Natural killer cell treated with Interleukin-12 subunit alpha and Interleukin-12 subunit beta and Interleukin-15 and Interleukin-18, amount 100 ng/mL, for 72 hours (primary cell): ENCODE results near the gene TMEM170A. TPM values are rescaled to one million over a fixed set of nuclear protein-coding genes. Genes with fewer than 3 reads are reported as not detected.
"Not testable (repeated sequence)": the region's sequence is repeated elsewhere in the genome, so short reads cannot be mapped to it uniquely, and the experiment has no call there.

Experiments
- ATAC-seq, 2 donors: fragments of 150-1000 bp; cut with Tn5 transposase in 1 of 2; sonication (Bioruptor Pico), chemical (Tn5 transposase) in 1 of 2; 2 replicates each; pipeline ENCODE4 v1.10.0; 2021
- DNase-seq: peaks from one replicate; pipeline ENCODE4 v3.0.0; 2022; ENCODE audit warnings: low spot score
- H3K27ac Mint-ChIP-seq, 2 donors: 1 replicate in 1 of 2; 2 replicates in 1 of 2; pipeline ENCODE4 v1.8.0; 2022; ENCODE audit warnings: mixed read lengths in 2 of 2, mild to moderate bottlenecking in 1 of 2, moderate library complexity in 1 of 2
- H3K27me3 Mint-ChIP-seq, 2 donors: 1 replicate in 1 of 2; 2 replicates in 1 of 2; pipeline ENCODE4 v1.8.0; 2022; ENCODE audit warnings: mixed read lengths in 2 of 2
- H3K36me3 Mint-ChIP-seq: one replicate; pipeline ENCODE4 v1.8.0; 2022; ENCODE audit warnings: mixed read lengths
- H3K4me1 Mint-ChIP-seq, 2 donors: 1 replicate in 1 of 2; 2 replicates in 1 of 2; pipeline ENCODE4 v1.8.0; 2022; ENCODE audit warnings: low read depth in 2 of 2, mixed read lengths in 2 of 2, mild to moderate bottlenecking in 1 of 2
- H3K4me3 Mint-ChIP-seq: one replicate; pipeline ENCODE4 v1.8.0; 2022; ENCODE audit warnings: mixed read lengths
- H3K9me3 Mint-ChIP-seq: 2 replicates; pipeline ENCODE4 v1.8.0; 2022; ENCODE audit warnings: mixed read lengths
- total RNA-seq, 2 donors: library from RNA; stranded (reverse); gene quantifications; one replicate each; pipeline ENCODE4 v1.2.3, GENCODE V29; 2022

TMEM170A gene
- total RNA-seq, 2 donors from 2014 or later: 38.3 to 48.4 TPM

GRCh38 chr16:75472908-75473877 lies 8.7 kb upstream of the TMEM170A start:
- ATAC-seq (no peak), DNase-seq (peak; percentile 51)
- Mint-ChIP-seq H3K36me3 (no peaks in the 10 kb centered on the region), H3K9me3 (no peaks in the 10 kb centered on the region), H3K27ac (no peak overlapping the region), H3K4me1 (peaks cover 3 to 5% of the 10 kb centered on the region in 2 donors), H3K4me3 (no peak overlapping the region), H3K27me3 (peaks cover 8 to 13% of the 10 kb centered on the region in 2 donors)

- DNase-seq: peak; percentile 63
- Mint-ChIP-seq H3K36me3 (no peaks in the 10 kb centered on the region), H3K9me3 (no peaks in the 10 kb centered on the region), H3K4me3 (no peak overlapping the region), H3K27me3 (peaks cover 0 to 7% of the 10 kb centered on the region in 2 donors), H3K27ac (no peak overlapping the region), H3K4me1 (peaks cover 3 to 5% of the 10 kb centered on the region in 2 donors)
- ATAC-seq: peak; percentile 68 to 71
These were observed 7.5 kb upstream of the TMEM170A start for GRCh38 chr16:75471723-75472633.

GRCh38 chr16:75466760-75467159 lies 2.3 kb upstream of the TMEM170A start:
- Mint-ChIP-seq H3K27ac (no peak overlapping the region), H3K9me3 (no peaks in the 10 kb centered on the region), H3K27me3 (no peaks in the 10 kb centered on the region), H3K4me1 (peaks cover 19 to 26% of the 10 kb centered on the region in 2 donors), H3K36me3 (no peaks in the 10 kb centered on the region), H3K4me3 (no peak overlapping the region)
- DNase-seq (no peak), ATAC-seq (no peak)

GRCh38 chr16:75463389-75464121 lies 934 bp downstream of the TMEM170A start:
- H3K9me3 Mint-ChIP-seq, H3K36me3 Mint-ChIP-seq, DNase-seq, H3K27me3 Mint-ChIP-seq: not testable (repeated sequence)
- Mint-ChIP-seq H3K27ac (peak overlapping the region; percentile 74 to 94), H3K4me3 (peak overlapping the region; percentile 84), H3K4me1 (peaks cover 35 to 43% of the 10 kb centered on the region in 2 donors)
- ATAC-seq: peak in 1 of 2 donors; percentile 3

- no peaks in the 10 kb centered on the region for H3K9me3 Mint-ChIP-seq
- peak overlapping the region; percentile 84 for H3K4me3 Mint-ChIP-seq
- H3K27me3 Mint-ChIP-seq: no peaks in the 10 kb centered on the region
- peak overlapping the region; percentile 74 to 94 for H3K27ac Mint-ChIP-seq
- DNase-seq (no peak), ATAC-seq (peak; percentile 45 to 48)
- H3K36me3 Mint-ChIP-seq: no peaks in the 10 kb centered on the region
- H3K4me1 Mint-ChIP-seq: peaks cover 39 to 43% of the 10 kb centered on the region in 2 donors
These were observed 1.7 kb downstream of the TMEM170A start for GRCh38 chr16:75462806-75463205.

GRCh38 chr16:75461575-75461974 lies 2.9 kb downstream of the TMEM170A start:
- Mint-ChIP-seq H3K4me1 (peaks cover 43% of the 10 kb centered on the region in 2 donors), H3K9me3 (no peaks in the 10 kb centered on the region), H3K27me3 (no peaks in the 10 kb centered on the region), H3K27ac (peak overlapping the region in 1 of 2 donors; percentile 74), H3K36me3 (no peaks in the 10 kb centered on the region), H3K4me3 (peak overlapping the region; percentile 84)
- ATAC-seq (no peak), DNase-seq (no peak)

- ATAC-seq: no peak
- H3K27ac Mint-ChIP-seq: peak overlapping the region in 1 of 2 donors; percentile 1
- no peak for DNase-seq
- peaks cover 43% of the 10 kb centered on the region in 2 donors for H3K4me1 Mint-ChIP-seq
- H3K36me3 Mint-ChIP-seq: no peaks in the 10 kb centered on the region
- H3K9me3 Mint-ChIP-seq: no peaks in the 10 kb centered on the region
- no peaks in the 10 kb centered on the region for H3K27me3 Mint-ChIP-seq
- H3K4me3 Mint-ChIP-seq: no peak overlapping the region
These were observed 4.0 kb downstream of the TMEM170A start for GRCh38 chr16:75460446-75460845.

- Mint-ChIP-seq H3K4me3 (no peak overlapping the region), H3K27me3 (no peaks in the 10 kb centered on the region), H3K9me3 (no peaks in the 10 kb centered on the region), H3K36me3 (no peaks in the 10 kb centered on the region), H3K27ac (peak overlapping the region in 1 of 2 donors; percentile 1), H3K4me1 (peaks cover 39 to 41% of the 10 kb centered on the region in 2 donors)
- DNase-seq: no peak
- no peak for ATAC-seq
These were observed 4.8 kb downstream of the TMEM170A start for GRCh38 chr16:75459691-75460090.

GRCh38 chr16:75458439-75458838 lies 6.0 kb downstream of the TMEM170A start:
- DNase-seq: no peak
- H3K27ac Mint-ChIP-seq: no peak overlapping the region
- ATAC-seq: no peak
- no peaks in the 10 kb centered on the region for H3K9me3 Mint-ChIP-seq
- peaks cover 40 to 43% of the 10 kb centered on the region in 2 donors for H3K4me1 Mint-ChIP-seq
- H3K27me3 Mint-ChIP-seq: no peaks in the 10 kb centered on the region
- no peaks in the 10 kb centered on the region for H3K36me3 Mint-ChIP-seq
- H3K4me3 Mint-ChIP-seq: no peak overlapping the region

- no peaks in the 10 kb centered on the region for H3K27me3 Mint-ChIP-seq
- no peak overlapping the region for H3K27ac Mint-ChIP-seq
- ATAC-seq (no peak), DNase-seq (no peak)
- H3K4me1 Mint-ChIP-seq: peaks cover 41 to 45% of the 10 kb centered on the region in 2 donors
- no peaks in the 10 kb centered on the region for H3K36me3 Mint-ChIP-seq
- H3K4me3 Mint-ChIP-seq: no peak overlapping the region
- H3K9me3 Mint-ChIP-seq: no peaks in the 10 kb centered on the region
These were observed 6.5 kb downstream of the TMEM170A start for GRCh38 chr16:75458029-75458428.

GRCh38 chr16:75457485-75458021 lies 6.9 kb downstream of the TMEM170A start:
- ATAC-seq (no peak), DNase-seq (no peak)
- H3K36me3 Mint-ChIP-seq: no peaks in the 10 kb centered on the region
- no peak overlapping the region for H3K4me3 Mint-ChIP-seq
- no peaks in the 10 kb centered on the region for H3K9me3 Mint-ChIP-seq
- no peaks in the 10 kb centered on the region for H3K27me3 Mint-ChIP-seq
- H3K4me1 Mint-ChIP-seq: peaks cover 41 to 45% of the 10 kb centered on the region in 2 donors
- H3K27ac Mint-ChIP-seq: no peak overlapping the region

GRCh38 chr16:75456971-75457370 lies 7.5 kb downstream of the TMEM170A start:
- Mint-ChIP-seq H3K4me3 (no peak overlapping the region), H3K27me3 (no peaks in the 10 kb centered on the region), H3K36me3 (no peaks in the 10 kb centered on the region), H3K4me1 (peaks cover 36 to 43% of the 10 kb centered on the region in 2 donors), H3K27ac (no peak overlapping the region), H3K9me3 (no peaks in the 10 kb centered on the region)
- ATAC-seq (no peak), DNase-seq (no peak)

GRCh38 chr16:75456486-75456885 lies 8.0 kb downstream of the TMEM170A start:
- H3K27me3 Mint-ChIP-seq, H3K4me3 Mint-ChIP-seq, H3K36me3 Mint-ChIP-seq, H3K27ac Mint-ChIP-seq, ATAC-seq, H3K9me3 Mint-ChIP-seq, DNase-seq: not testable (repeated sequence)
- H3K4me1 Mint-ChIP-seq: peaks cover 31 to 42% of the 10 kb centered on the region in 2 donors
